Activated CD4-positive, alpha-beta T cell treated with anti-CD3 and anti-CD28 coated beads, Interleukin-2, amount 50 U/mL, for 16 hours (primary cell): ENCODE measurements around the gene NOL8.

ENCODE experiments used
- DNase-seq: peaks from one replicate; pipeline ENCODE4 v3.0.0-alpha.2; 2020

Gene NOL8

GRCh38 chr9:92325269-92325990 lies at the start of gene NOL8, which contains the start of gene CENPP:
Gene NOL8 (minus strand): TSS chr9:92325350. CDS start chr9:92324161, 1,189 bp downstream.
Gene CENPP (plus strand): TSS chr9:92325953.
- peak; percentile 88 for DNase-seq

DNA sequence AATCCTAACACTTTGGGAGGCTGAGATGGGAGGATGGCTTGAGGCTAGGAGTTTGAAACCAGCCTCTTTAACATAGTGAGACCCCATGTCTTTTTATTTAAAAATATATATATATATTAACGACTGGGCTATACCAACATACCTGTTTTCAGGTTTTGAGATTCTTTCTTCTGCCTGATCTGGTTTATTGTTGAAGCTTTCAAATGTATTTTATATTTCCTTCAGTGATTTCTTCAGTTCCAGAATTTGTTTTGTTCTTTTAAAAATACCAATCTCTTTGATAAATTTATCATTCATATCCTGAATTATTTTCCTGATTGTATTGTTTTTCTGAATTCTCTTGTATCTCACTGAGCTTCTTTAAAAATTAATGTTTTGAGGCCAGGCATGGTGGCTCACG lies 48.0 kb upstream of the NOL8 start:
- no peak for DNase-seq

- DNase-seq: no peak
Observed at GRCh38 chr9:92369075-92369474, 43.9 kb upstream of the NOL8 start.

- DNase-seq: no peak
Observed at GRCh38 chr9:92360083-92360482, 34.9 kb upstream of the NOL8 start.

DNA sequence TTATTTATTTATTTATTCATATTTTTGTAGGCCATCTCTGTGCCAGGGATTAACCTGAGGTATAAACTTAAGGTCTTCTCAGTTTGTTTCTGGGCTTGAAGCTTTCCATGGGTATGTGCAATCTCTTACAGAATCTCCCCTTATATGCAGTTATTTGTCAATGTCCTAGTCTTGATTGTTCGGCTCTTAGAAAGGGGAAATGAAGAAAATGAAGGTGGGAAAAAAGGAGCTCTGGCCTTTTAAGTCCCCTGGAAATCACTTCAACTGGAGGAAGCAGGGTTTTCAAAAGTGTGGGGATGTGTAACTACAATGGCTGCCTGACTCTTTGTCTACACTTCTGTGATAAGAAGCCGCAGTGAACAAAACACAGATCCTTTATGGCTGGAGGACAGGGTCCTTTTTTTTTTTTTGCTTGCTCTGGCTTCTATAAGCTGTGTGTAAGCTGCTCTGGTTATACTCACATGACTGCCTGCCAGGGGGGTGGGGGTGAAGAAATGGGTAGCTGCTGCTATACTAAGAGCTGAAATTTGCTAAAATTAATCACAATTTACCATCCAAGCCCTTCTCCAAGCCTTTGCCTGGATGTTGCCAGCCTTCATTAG lies 34.3 kb upstream of the NOL8 start:
- DNase-seq: no peak

DNA sequence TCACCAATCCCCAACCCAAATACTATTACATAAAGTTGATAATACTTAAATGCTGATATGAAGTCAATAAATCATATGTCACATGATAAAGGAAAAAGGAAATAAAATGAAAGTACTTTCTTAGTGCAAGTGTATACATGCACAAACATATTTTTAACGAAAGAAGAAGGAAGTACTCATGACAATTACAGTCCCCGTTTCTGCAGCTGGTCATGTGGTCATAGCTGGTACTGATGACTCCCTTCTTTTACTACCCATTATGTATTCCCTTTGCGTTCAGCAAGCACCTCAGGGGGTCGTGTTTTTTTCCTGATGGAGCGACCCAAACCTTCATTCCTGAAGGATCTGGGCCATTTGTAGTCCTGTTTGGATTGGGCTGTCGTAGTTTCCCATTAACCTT lies 27.9 kb upstream of the NOL8 start:
- no peak for DNase-seq

GRCh38 chr9:92350740-92351133 lies 25.6 kb upstream of the NOL8 start:
- no peak for DNase-seq

GRCh38 chr9:92349771-92350739 lies 24.9 kb upstream of the NOL8 start:
- DNase-seq: no peak

- no peak for DNase-seq
Observed at GRCh38 chr9:92345582-92345981, 20.4 kb upstream of the NOL8 start.

- no peak for DNase-seq
Observed at GRCh38 chr9:92342825-92343488, 17.8 kb upstream of the NOL8 start.

- no peak for DNase-seq
Observed at GRCh38 chr9:92341578-92341977, 16.4 kb upstream of the NOL8 start.

DNA sequence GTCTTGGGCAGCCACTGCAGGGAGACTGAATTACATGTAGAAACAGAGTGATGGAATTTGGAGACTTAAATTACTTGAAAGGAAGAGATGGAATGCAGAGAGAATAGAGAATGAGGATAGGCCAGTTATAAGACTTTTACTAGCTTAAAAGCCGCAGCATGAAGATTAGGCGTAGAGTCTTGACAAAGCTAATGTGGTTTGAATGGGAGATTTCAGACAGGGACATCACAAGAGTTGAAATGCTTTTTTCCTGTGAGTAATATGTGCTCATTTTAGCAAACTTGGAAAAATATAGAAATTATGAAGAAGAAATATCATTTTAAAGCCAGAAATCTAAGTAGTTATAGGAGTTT lies 8.1 kb upstream of the NOL8 start:
- no peak for DNase-seq

DNA sequence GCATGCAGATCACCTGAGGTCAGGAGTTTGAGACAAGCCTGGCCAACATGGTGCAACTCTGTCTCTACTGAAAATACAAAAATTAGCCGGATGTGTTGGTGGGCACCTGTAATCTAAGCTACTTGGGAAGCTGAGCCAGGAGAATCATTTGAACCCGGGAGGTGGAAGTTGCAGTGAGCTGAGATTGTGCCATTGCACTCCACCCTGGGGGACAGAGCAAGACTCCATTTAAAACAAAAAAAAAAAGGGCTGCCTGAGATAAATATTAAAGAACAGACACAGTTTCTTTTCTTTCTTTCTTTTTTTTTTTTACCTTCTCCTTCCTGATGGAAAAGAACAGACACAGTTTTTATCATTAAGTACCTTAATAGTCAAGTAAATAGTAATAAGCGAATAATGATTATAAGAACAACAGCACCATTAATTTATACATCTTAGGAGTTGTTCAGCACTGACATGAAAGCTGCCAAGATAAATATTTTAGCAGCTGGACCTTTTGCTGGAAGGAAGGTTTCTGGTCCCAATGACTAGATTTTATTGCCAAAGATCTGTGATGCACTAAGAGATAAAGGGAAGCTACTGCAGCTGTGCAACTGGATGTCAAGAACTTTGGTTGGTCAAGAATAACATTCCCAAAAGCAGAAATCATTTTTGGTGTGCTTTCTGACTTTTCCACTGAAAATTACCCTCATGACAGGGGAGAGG lies 7.6 kb upstream of the NOL8 start:
- DNase-seq: no peak

GRCh38 chr9:92328225-92328624 lies 3.1 kb upstream of the NOL8 start:
- peak; percentile 16 for DNase-seq

GRCh38 chr9:92327283-92327850 lies 2.2 kb upstream of the NOL8 start:
- DNase-seq: no peak

DNA sequence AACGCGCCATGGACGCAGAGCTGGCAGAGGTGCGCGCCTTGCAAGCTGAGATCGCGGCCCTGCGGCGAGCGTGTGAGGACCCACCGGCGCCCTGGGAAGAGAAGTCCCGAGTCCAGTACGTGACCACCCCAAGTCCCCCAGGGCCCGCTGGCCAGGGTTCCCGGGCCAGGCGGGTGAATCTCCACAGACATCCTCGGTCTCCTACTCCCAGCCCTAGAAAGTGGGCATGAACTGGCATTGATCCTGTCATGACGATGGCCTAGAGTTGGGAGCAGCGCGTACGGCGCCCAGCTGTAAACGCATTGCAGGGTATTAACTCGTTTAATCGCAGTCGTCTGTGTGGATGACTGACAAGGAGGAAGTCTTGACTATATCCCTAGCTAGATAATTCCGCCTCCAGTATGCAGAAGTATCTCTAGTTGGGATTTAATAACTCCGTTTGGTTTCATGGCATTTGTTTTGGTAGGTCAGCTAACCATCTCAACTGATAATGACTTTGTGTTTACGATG lies 896 bp upstream of the NOL8 start:
- peak; percentile 4 for DNase-seq

DNA sequence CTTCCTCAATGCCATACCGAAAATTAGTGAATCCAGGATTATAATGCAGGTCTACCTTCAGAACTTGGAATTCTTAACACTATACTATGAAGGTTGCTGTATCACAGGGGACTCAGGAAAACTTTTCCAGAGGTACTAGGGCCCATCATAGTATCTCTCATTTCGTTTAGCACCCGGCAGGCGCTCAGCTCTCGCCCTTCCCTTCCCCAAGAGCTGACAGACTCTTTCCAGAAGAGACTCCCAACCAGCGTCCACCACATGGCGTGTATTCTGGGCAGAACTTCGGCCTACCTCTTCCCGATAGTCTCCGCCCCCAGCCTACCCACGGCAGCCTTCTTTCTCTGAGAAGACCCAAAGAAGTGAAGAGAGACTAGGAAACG lies 271 bp downstream of the NOL8 start:
- no peak for DNase-seq

- DNase-seq: peak; percentile 11
Observed at GRCh38 chr9:92324431-92324830, 719 bp downstream of the NOL8 start.

GRCh38 chr9:92315456-92315855 lies 9.7 kb downstream of the NOL8 start:
- no peak for DNase-seq

DNA sequence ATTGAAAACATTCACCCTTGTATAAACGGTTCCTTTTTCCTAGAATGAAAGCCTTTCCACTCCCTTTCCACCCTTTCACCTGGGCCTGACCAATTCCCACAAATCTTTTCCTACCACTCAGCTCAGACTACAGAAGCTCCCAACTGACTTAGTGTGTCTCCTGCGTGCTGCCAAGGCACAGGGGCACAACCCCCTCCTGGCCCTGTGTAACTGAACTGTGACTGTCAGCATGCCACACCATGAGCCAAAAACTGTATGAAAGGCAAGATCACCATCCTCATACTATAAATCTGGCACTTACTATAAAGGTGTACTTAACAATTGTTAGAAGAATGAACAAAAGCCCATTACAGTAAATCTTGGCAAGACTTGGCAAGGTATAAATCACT lies 11.5 kb downstream of the NOL8 start:
- DNase-seq: no peak

GRCh38 chr9:92312887-92313623 lies 12.1 kb downstream of the NOL8 start:
- DNase-seq: no peak
